ENCODE measurements around the gene KIF11. TPM values are rescaled to one million over a fixed set of nuclear protein-coding genes. Genes with fewer than 3 reads are reported as not detected.

Gene KIF11
- total and polyA plus RNA-seq, 2 of the 4 experiments (the other 2 are of a cell fraction): 8.8 to 18.3 TPM

DNA sequence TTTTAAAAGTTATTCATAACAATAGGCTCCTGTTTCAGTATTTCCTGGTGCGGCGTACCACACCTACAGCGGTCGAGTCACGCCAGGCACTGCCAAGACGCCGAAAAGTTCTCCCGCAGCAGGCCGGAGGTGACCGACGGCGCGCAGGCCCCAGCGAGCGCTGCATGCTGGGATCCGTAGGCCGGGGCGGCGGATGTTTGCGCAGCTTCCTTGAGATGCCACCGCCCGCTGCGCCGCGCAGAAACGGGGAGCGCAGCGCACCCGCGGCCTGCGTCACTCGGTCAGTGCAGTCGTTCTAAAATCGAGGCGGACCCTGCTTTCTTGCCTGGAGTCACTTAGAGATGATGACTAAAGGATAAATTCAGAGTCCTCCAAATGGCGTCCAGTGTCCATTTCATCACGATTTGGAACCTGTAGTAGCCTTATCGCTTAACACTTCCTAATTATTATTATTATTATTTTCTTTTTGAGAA is 1.3 kb upstream of the KIF11 start:
- Histone ChIP-seq H3K79me1 (ENCODE audit: low read depth in 1 of 2, low read length in 2 of 2) (peaks cover 0 to 10% of the 10 kb centered on the region in 2 experiments; a peak in 1 of 4 replicates), H2AK9ac (replicated peaks; ENCODE audit: low read depth, low read length, poor library complexity) (peak overlapping the region; percentile 31), H2BK120ac (ENCODE audit: low read depth, low read length) (peak overlapping the region; percentile 47; the same call in 1 of the 2 replicates), H3K18ac (ENCODE audit: low read depth, low read length) (peak overlapping the region; percentile 84), H4K5ac (ENCODE audit: low read depth, low read length) (peak overlapping the region; percentile 95), H3K14ac (replicated peaks; ENCODE audit: low read depth, low read length) (peak overlapping the region; percentile 82), H3K4ac (ENCODE audit: low read depth, low read length) (peak overlapping the region; percentile 90), H2BK5ac (ENCODE audit: low read depth, low read length, poor library complexity, severe bottlenecking) (peak overlapping the region; percentile 87), H2AK5ac (ENCODE audit: low read depth, low read length) (peak overlapping the region; percentile 92), H3K9me3 (ENCODE audit: control insufficient read depth, insufficient read depth, low read length) (no peaks in the 10 kb centered on the region), H2AFZ (replicated peaks; ENCODE audit: low read length, poor library complexity) (peak overlapping the region; percentile 79), H3K4me2 (ENCODE audit: low read depth, low read length) (peak overlapping the region; percentile 95), H3K36me3 (ENCODE audit: control insufficient read depth, insufficient read depth, low read length) (no peaks in the 10 kb centered on the region), H3K27ac (ENCODE audit: insufficient read depth, low read length) (peak overlapping the region; percentile 86), H4K20me1 (ENCODE audit: insufficient read depth, low read length) (no peaks in the 10 kb centered on the region), H3K56ac (ENCODE audit: extremely low read depth, insufficient read depth, low read length) (peak overlapping the region; percentile 90), H3K27me3 (ENCODE audit: control insufficient read depth, insufficient read depth, low read length) (no peaks in the 10 kb centered on the region), H4K8ac (ENCODE audit: low read depth in 2 of 2, low read length in 2 of 2) (peak overlapping the region; percentile 90 to 98), H2BK15ac (ENCODE audit: low read depth, low read length) (0 out of 3 replicates have a peak overlapping the region, but pooled peaks have one; percentile 5), H3K23ac (ENCODE audit: low read depth, low read length) (peak overlapping the region; percentile 97; the same call in 1 of the 2 replicates), H4K91ac (ENCODE audit: insufficient read depth, low read depth, low read length) (peak overlapping the region; percentile 69), H3K9ac (ENCODE audit: low read depth, low read length) (peak overlapping the region; percentile 74), H3K4me3 (ENCODE audit: insufficient read depth, low read depth, low read length) (peak overlapping the region; percentile 45; the same call in 1 of the 2 replicates), H3K4me1 (ENCODE audit: control insufficient read depth, insufficient read depth, low read length) (peaks cover 7% of the 10 kb centered on the region), H2BK20ac (ENCODE audit: low read depth, low read length) (peak overlapping the region; percentile 32; the same call in 1 of the 2 replicates), H3K9me1 (ENCODE audit: insufficient read depth, low read length) (no peaks in the 10 kb centered on the region; the same call in 1 of the 2 replicates)
- no TSS peak for BruUV-seq (replicated peaks)
- TF ChIP-seq, protein P1, sequence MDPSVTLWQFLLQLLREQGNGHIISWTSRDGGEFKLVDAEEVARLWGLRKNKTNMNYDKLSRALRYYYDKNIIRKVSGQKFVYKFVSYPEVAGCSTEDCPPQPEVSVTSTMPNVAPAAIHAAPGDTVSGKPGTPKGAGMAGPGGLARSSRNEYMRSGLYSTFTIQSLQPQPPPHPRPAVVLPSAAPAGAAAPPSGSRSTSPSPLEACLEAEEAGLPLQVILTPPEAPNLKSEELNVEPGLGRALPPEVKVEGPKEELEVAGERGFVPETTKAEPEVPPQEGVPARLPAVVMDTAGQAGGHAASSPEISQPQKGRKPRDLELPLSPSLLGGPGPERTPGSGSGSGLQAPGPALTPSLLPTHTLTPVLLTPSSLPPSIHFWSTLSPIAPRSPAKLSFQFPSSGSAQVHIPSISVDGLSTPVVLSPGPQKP (IDR thresholded peaks at IDR 0.05; ENCODE audit: borderline replicate concordance, low read depth, low read length): no peak
- TF ChIP-seq RCOR1 (IDR thresholded peaks at IDR 0.05; ENCODE audit: insufficient replicate concordance, low read length) (no peak), RAD21 (IDR thresholded peaks at IDR 0.05; ENCODE audit: low read length) (no peak), CHD1 (IDR thresholded peaks at IDR 0.05; ENCODE audit: low read depth, low read length) (no peak), MAZ (IDR thresholded peaks at IDR 0.05; ENCODE audit: borderline replicate concordance, low read depth, low read length) (peak; percentile 14; the same call in 1 of the 2 replicates), POLR2A (IDR thresholded peaks at IDR 0.05; ENCODE audit: low read depth, low read length) (0 out of 2 replicates have a peak, but pooled peaks have one; percentile 63), BHLHE40 (IDR thresholded peaks at IDR 0.05; ENCODE audit: low read depth, low read length) (peak; percentile 16; the same call in 1 of the 2 replicates)
- TF ChIP-seq, protein P2, sequence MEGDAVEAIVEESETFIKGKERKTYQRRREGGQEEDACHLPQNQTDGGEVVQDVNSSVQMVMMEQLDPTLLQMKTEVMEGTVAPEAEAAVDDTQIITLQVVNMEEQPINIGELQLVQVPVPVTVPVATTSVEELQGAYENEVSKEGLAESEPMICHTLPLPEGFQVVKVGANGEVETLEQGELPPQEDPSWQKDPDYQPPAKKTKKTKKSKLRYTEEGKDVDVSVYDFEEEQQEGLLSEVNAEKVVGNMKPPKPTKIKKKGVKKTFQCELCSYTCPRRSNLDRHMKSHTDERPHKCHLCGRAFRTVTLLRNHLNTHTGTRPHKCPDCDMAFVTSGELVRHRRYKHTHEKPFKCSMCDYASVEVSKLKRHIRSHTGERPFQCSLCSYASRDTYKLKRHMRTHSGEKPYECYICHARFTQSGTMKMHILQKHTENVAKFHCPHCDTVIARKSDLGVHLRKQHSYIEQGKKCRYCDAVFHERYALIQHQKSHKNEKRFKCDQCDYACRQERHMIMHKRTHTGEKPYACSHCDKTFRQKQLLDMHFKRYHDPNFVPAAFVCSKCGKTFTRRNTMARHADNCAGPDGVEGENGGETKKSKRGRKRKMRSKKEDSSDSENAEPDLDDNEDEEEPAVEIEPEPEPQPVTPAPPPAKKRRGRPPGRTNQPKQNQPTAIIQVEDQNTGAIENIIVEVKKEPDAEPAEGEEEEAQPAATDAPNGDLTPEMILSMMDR (conservative IDR thresholded peaks at IDR 0.05; ENCODE audit: low read depth, low read length): no peak
- in situ Hi-C loops (cut with MboI; ENCODE audit: low sequenced_read_pairs) (no loop called here), intact Hi-C loops (cut with micrococcal nuclease) (loop anchor here (2.0 to 5.0 kb wide), 4 partner anchors 53 to 289 kb away; no protein-coding TSS in a partner anchor), dilution Hi-C loops (cut with HindIII; ENCODE audit: low sequenced_read_pairs, unreplicated experiment) (no loop called here)
- peak; percentile 92 for DNase-seq
- peak; percentile 82 for ATAC-seq (ENCODE audit: low read depth)
- CTCF ChIA-PET: interaction anchor here (0.7 to 1.5 kb wide), 3 partner anchors 18 to 276 kb away, joined by 3 to 7 read pairs (median 3); partner anchors contain the start of gene IDE
- POLR2A ChIA-PET (ENCODE audit: unreplicated experiment): interaction anchor here (0.6 to 1.0 kb wide), 3 partner anchors 9 to 292 kb away, joined by 3 read pairs; no protein-coding TSS in a partner anchor
- WGBS, 2 experiments (ENCODE audit: extremely low coverage in 2 of 2, insufficient read length in 1 of 2): 0% methylated on average over 1 of the region's 38 CpGs; no CpG with 5 or more reads in 1 of the 2 experiments
